Activated CD4-positive, alpha-beta T cell treated with anti-CD3 and anti-CD28 coated beads, Interleukin-2, Interleukin-6, amounts not matched to agents 100 ng/mL and 50 ng/mL, durations not matched to agents 16 hours and 8 hours (primary cell): Measurements from ENCODE around the gene OR51B5.
"Not testable (repeated sequence)": the region's sequence is repeated elsewhere in the genome, so short reads cannot be mapped to it uniquely, and the experiment has no call there.

ENCODE experiments used
- DNase-seq: peaks from one replicate; pipeline ENCODE4 v3.0.0-alpha.2; 2020

Gene OR51B5

GRCh38 chr11:5335170-5335569 is 8.2 kb downstream of the OR51B5 start:
- DNase-seq, result no peak

GRCh38 chr11:5324197-5324596 is 19.1 kb downstream of the OR51B5 start, which contains the start of gene OR51B2:
OR51B2 (minus strand) TSS chr11:5324297; CDS start chr11:5324297, 0 bp downstream.
- DNase-seq, result no peak

- DNase-seq, result no peak
Measured at GRCh38 chr11:5317292-5317691, 26.0 kb downstream of the OR51B5 start.

- not testable (repeated sequence) for DNase-seq
Measured at GRCh38 chr11:5313326-5314023, 29.8 kb downstream of the OR51B5 start.

- DNase-seq, result no peak
Measured at GRCh38 chr11:5310423-5310822, 32.9 kb downstream of the OR51B5 start.

- DNase-seq, result no peak
Measured at GRCh38 chr11:5307256-5308019, 35.9 kb downstream of the OR51B5 start.

- DNase-seq, result no peak
Measured at GRCh38 chr11:5304046-5304445, 39.3 kb downstream of the OR51B5 start.

- DNase-seq, result no peak
Measured at GRCh38 chr11:5303626-5304025, 39.7 kb downstream of the OR51B5 start.

- no peak for DNase-seq
Measured at GRCh38 chr11:5301846-5302245, 41.5 kb downstream of the OR51B5 start, which contains the start of gene OR51B4. OR51B4 (minus strand) TSS chr11:5301946; CDS start chr11:5301946, 0 bp downstream.

- no peak for DNase-seq
Measured at GRCh38 chr11:5300251-5300650, 43.1 kb downstream of the OR51B5 start.

GRCh38 chr11:5298451-5298850 is 44.9 kb downstream of the OR51B5 start:
- DNase-seq, result no peak

- DNase-seq, result no peak
Measured at GRCh38 chr11:5297721-5298323, 45.5 kb downstream of the OR51B5 start.

GRCh38 chr11:5294342-5294995 is 48.9 kb downstream of the OR51B5 start:
- not testable (repeated sequence) for DNase-seq

GRCh38 chr11:5293028-5293427 is 50.3 kb downstream of the OR51B5 start:
- DNase-seq, result no peak
